Stimulated activated CD8-positive, alpha-beta memory T cell treated with anti-CD3 and anti-CD28 coated beads, Interleukin-4, amount 100 ng/mL, for 48 hours (primary cell): Measurements from ENCODE around the gene FAM174C.

ENCODE experiments used
- DNase-seq: peaks from one replicate; pipeline ENCODE4 v3.0.0-alpha.2; 2020

Gene FAM174C

GRCh38 chr19:1274852-1275259 is 474 bp upstream of the FAM174C start:
- DNase-seq = no peak

GRCh38 chr19:1275976-1276627 is 772 bp downstream of the FAM174C start:
- DNase-seq = no peak

GRCh38 chr19:1276628-1277022 is 1.3 kb downstream of the FAM174C start:
- no peak for DNase-seq

GRCh38 chr19:1277061-1277460 is 1.7 kb downstream of the FAM174C start:
- DNase-seq = no peak

- no peak for DNase-seq
Measured at GRCh38 chr19:1278074-1278473, 2.7 kb downstream of the FAM174C start.

GRCh38 chr19:1278713-1279660 is 3.7 kb downstream of the FAM174C start:
- no peak for DNase-seq

GRCh38 chr19:1279782-1280341 is 4.5 kb downstream of the FAM174C start:
- peak; percentile 88 for DNase-seq

- no peak for DNase-seq
Measured at GRCh38 chr19:1280636-1281568, 5.6 kb downstream of the FAM174C start.

GRCh38 chr19:1281569-1282287 is 6.4 kb downstream of the FAM174C start:
- DNase-seq = no peak

- no peak for DNase-seq
Measured at GRCh38 chr19:1282588-1283206, 7.4 kb downstream of the FAM174C start.

- no peak for DNase-seq
Measured at GRCh38 chr19:1283207-1283916, 8.0 kb downstream of the FAM174C start.

GRCh38 chr19:1283917-1284292 is 8.6 kb downstream of the FAM174C start:
- no peak for DNase-seq

- DNase-seq = no peak
Measured at GRCh38 chr19:1284293-1284978, 9.1 kb downstream of the FAM174C start.

GRCh38 chr19:1284979-1285736 is 9.8 kb downstream of the FAM174C start:
- no peak for DNase-seq

- no peak for DNase-seq
Measured at GRCh38 chr19:1285737-1286360, 10.5 kb downstream of the FAM174C start, which contains the start of gene EFNA2. EFNA2 (plus strand) TSS chr19:1285873; CDS start chr19:1286169, 296 bp downstream.

- no peak for DNase-seq
Measured at GRCh38 chr19:1286487-1287353, 11.4 kb downstream of the FAM174C start.

GRCh38 chr19:1287354-1288225 is 12.3 kb downstream of the FAM174C start:
- DNase-seq = no peak
